ENCODE measurements around the gene SLC35F4.
"Not testable (repeated sequence)": the region's sequence is repeated elsewhere in the genome, so short reads cannot be mapped to it uniquely, and the experiment has no call there.

- TF ChIP-seq POLR2A (IDR thresholded peaks at IDR 0.05), result not testable (repeated sequence)
- TF ChIP-seq, protein P1, sequence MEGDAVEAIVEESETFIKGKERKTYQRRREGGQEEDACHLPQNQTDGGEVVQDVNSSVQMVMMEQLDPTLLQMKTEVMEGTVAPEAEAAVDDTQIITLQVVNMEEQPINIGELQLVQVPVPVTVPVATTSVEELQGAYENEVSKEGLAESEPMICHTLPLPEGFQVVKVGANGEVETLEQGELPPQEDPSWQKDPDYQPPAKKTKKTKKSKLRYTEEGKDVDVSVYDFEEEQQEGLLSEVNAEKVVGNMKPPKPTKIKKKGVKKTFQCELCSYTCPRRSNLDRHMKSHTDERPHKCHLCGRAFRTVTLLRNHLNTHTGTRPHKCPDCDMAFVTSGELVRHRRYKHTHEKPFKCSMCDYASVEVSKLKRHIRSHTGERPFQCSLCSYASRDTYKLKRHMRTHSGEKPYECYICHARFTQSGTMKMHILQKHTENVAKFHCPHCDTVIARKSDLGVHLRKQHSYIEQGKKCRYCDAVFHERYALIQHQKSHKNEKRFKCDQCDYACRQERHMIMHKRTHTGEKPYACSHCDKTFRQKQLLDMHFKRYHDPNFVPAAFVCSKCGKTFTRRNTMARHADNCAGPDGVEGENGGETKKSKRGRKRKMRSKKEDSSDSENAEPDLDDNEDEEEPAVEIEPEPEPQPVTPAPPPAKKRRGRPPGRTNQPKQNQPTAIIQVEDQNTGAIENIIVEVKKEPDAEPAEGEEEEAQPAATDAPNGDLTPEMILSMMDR (IDR thresholded peaks at IDR 0.05), result not testable (repeated sequence)
Observed at GRCh38 chr14:57752142-57752695, 113.7 kb downstream of the SLC35F4 start.
